GM10266 (cell line): ENCODE data around the gene NUDT16.
"Not testable (repeated sequence)": the region's sequence is repeated elsewhere in the genome, so short reads cannot be mapped to it uniquely, and the experiment has no call there.

Experiments used
- DNase-seq: peaks from one replicate; pipeline ENCODE4 v3.0.0; 2012; ENCODE audit errors: extremely low spot score
- TF ChIP-seq, protein P1 (sequence below): IDR thresholded peaks from 2 replicates; pipeline ENCODE4 v1.5.1; 2012; ENCODE audit warnings: mild to moderate bottlenecking, low read depth; ENCODE audit not compliant: control insufficient read depth, insufficient read depth; ENCODE audit errors: missing control alignments

Gene NUDT16

DNA sequence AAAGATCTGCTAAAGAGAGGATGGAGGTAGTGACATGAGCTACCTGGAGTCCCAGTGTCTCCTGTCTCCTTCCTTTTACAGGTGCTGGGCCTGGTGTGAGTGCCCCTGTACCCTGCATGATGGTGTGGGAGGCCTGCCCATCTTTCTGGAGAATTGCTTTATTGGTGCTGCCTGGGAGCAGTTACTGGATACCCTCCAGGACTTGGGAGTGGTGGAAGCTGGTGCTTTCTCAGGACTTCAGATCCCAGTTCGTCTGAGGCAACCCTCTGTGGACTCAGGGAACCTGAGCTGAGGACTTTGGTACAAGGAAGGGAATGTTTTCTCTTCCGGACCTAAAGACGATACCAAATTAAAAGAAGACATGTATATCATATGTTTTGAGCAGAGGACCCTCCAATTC, 18.3 kb upstream of the NUDT16 start:
- TF ChIP-seq, protein P1, sequence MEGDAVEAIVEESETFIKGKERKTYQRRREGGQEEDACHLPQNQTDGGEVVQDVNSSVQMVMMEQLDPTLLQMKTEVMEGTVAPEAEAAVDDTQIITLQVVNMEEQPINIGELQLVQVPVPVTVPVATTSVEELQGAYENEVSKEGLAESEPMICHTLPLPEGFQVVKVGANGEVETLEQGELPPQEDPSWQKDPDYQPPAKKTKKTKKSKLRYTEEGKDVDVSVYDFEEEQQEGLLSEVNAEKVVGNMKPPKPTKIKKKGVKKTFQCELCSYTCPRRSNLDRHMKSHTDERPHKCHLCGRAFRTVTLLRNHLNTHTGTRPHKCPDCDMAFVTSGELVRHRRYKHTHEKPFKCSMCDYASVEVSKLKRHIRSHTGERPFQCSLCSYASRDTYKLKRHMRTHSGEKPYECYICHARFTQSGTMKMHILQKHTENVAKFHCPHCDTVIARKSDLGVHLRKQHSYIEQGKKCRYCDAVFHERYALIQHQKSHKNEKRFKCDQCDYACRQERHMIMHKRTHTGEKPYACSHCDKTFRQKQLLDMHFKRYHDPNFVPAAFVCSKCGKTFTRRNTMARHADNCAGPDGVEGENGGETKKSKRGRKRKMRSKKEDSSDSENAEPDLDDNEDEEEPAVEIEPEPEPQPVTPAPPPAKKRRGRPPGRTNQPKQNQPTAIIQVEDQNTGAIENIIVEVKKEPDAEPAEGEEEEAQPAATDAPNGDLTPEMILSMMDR: no peak
- no peak for DNase-seq

DNA sequence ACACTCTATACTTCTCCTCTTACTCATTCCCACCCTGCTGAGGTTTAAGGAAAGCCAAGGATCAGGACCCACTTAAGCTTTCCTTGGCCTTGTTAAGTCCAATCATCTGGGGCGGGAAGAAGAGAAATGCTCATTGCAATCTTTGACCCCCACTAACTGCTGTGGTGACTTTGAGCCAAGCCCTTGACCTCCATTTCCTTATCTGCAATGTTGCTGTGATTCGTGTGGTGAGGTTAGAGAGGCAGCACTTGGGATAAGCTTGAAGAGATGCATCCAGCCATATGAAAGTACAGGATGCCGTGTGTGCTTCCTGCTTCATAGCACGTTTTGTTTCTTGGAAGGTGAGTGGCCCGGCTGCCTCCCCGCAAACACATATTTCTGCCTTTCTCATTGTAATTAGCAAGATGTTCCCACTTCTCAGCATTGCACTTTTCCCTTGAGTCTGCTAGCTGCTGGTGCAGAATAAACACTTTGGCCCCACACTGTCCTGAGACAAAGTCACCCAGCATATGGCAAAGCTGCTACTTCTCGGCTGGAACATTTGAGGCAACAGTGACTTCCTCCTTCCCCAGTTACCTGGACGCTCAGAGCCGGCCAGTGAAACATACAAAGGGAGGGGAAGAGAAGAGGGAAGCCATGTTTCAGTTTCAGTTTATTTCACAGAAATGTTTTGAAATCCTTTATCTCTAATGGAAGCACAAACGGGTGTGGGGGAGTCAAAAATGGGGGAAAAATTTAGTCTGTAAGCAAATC, 10.5 kb upstream of the NUDT16 start:
- no peak for DNase-seq
- TF ChIP-seq, protein P1: no peak

- TF ChIP-seq, protein P1: no peak
- DNase-seq: no peak
Observed at GRCh38 chr3:131371688-131372066, 9.9 kb upstream of the NUDT16 start.

DNA sequence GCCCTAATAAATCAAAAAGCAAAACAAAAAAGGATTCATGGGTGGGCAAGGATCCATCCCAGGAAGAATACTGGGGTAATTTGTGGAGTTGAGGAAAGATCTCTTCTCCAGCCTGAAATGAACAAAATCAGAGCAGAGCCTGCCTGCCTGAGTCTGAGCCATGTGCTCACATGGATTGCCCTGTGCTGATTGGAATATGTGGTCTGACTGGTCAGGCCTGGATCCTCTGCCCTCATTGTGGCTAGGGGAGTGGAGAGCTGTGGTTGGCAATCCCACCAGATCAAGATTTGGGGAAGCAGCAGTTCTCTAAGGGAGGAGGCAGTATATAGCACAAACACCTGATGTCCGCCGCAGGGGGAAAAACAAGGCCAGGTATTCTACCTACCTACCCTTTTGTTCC, 6.8 kb upstream of the NUDT16 start:
- no peak for DNase-seq
- TF ChIP-seq, protein P1: no peak

GRCh38 chr3:131380821-131381444, 641 bp upstream of the NUDT16 start:
- not testable (repeated sequence) for DNase-seq

GRCh38 chr3:131386429-131387165, 5.0 kb downstream of the NUDT16 start:
- DNase-seq: no peak
- TF ChIP-seq, protein P1: no peak

- TF ChIP-seq, protein P1: no peak
- no peak for DNase-seq
Observed at GRCh38 chr3:131387796-131388489, 6.4 kb downstream of the NUDT16 start.
